Neural progenitor cell (in vitro differentiated cells): ENCODE results near the gene FRMPD4. TPM values are rescaled to one million over a fixed set of nuclear protein-coding genes. Genes with fewer than 3 reads are reported as not detected.

Source experiments
- DNase-seq: peaks from one replicate; pipeline ENCODE4 v3.0.0-alpha.2; 2016; ENCODE audit warnings: low spot score
- H2AFZ ChIP-seq: fragments of 200-600 bp; sonication (generic); replicated peaks from 2 replicates; pipeline ENCODE4 v1.6.1; 2016; ENCODE audit warnings: antibody characterized with exemption
- H3F3A ChIP-seq: fragments of 200-600 bp; sonication (generic); 2 replicates; pipeline ENCODE4 v1.6.1; 2016; ENCODE audit warnings: antibody characterized with exemption, low read depth
- H3K27ac ChIP-seq: fragments of 200-600 bp; sonication (generic); 2 replicates; pipeline ENCODE4 v1.5.1; 2016; ENCODE audit warnings: mild to moderate bottlenecking
- H3K27me3 ChIP-seq: fragments of 200-600 bp; sonication (generic); 2 replicates; pipeline ENCODE4 v1.6.1; 2016; ENCODE audit warnings: mild to moderate bottlenecking, moderate library complexity
- H3K36me3 ChIP-seq: fragments of 200-600 bp; sonication (generic); 2 replicates; pipeline ENCODE4 v1.5.1; 2016
- H3K4me1 ChIP-seq: fragments of 200-600 bp; sonication (generic); 2 replicates; pipeline ENCODE4 v1.6.1; 2016; ENCODE audit warnings: mixed run types
- H3K4me2 ChIP-seq: fragments of 200-600 bp; sonication (generic); 2 replicates; pipeline ENCODE4 v1.6.1; 2016
- H3K4me3 ChIP-seq: fragments of 200-600 bp; sonication (generic); 2 replicates; pipeline ENCODE4 v1.5.1; 2016
- H3K79me2 ChIP-seq: fragments of 200-600 bp; sonication (generic); 2 replicates; pipeline ENCODE4 v1.6.1; 2016; ENCODE audit warnings: low read depth
- H3K9ac ChIP-seq: fragments of 200-600 bp; sonication (generic); 2 replicates; pipeline ENCODE4 v1.6.1; 2016
- H3K9me3 ChIP-seq: fragments of 200-600 bp; sonication (generic); 2 replicates; pipeline ENCODE4 v1.5.1; 2016; ENCODE audit warnings: low read depth
- H4K20me1 ChIP-seq: fragments of 200-600 bp; sonication (generic); 2 replicates; pipeline ENCODE4 v1.6.1; 2016; ENCODE audit warnings: low read depth
- H3K27ac Mint-ChIP-seq: 3 replicates; pipeline ENCODE4 v1.8.0; 2021; ENCODE audit warnings: mixed read lengths
- H3K27me3 Mint-ChIP-seq: 2 replicates; pipeline ENCODE4 v1.8.0; 2022; ENCODE audit warnings: low read depth, mild to moderate bottlenecking, inconsistent platforms, moderate library complexity, mixed read lengths; ENCODE audit not compliant: insufficient read depth
- H3K36me3 Mint-ChIP-seq: 3 replicates; pipeline ENCODE4 v1.8.0; 2021; ENCODE audit warnings: mixed read lengths
- H3K4me1 Mint-ChIP-seq: 3 replicates; pipeline ENCODE4 v1.8.0; 2021; ENCODE audit warnings: mixed read lengths
- H3K4me3 Mint-ChIP-seq: 3 replicates; pipeline ENCODE4 v1.8.0; 2021; ENCODE audit warnings: mild to moderate bottlenecking, moderate library complexity, mixed read lengths
- H3K9me3 Mint-ChIP-seq: 3 replicates; pipeline ENCODE4 v1.8.0; 2020; ENCODE audit warnings: mixed read lengths
- EZH2 ChIP-seq: fragments of 200-600 bp; sonication (generic); IDR thresholded peaks from 2 replicates; pipeline ENCODE4 v1.6.1; 2017; ENCODE audit warnings: antibody characterized with exemption, mild to moderate bottlenecking, moderate library complexity
- EZH2phosphoT487 ChIP-seq: fragments of 200-600 bp; sonication (generic); IDR thresholded peaks from 2 replicates; pipeline ENCODE4 v1.6.1; 2017; ENCODE audit warnings: antibody characterized with exemption
- total RNA-seq: library from RNA; depleted of rRNA; stranded (reverse); fragments of >200 nt; gene quantifications from 2 replicates; pipeline ENCODE4 v1.2.3, GENCODE V29; 2015; ENCODE audit warnings: low replicate concordance
- TF ChIP-seq, protein P1 (sequence below): fragments of 200-600 bp; sonication (generic); IDR thresholded peaks from 2 replicates; pipeline ENCODE4 v1.5.1; 2017; ENCODE audit warnings: antibody characterized with exemption, mild to moderate bottlenecking

The FRMPD4 gene
- total RNA-seq, 1 donor from 2014 or later, result not detected

DNA sequence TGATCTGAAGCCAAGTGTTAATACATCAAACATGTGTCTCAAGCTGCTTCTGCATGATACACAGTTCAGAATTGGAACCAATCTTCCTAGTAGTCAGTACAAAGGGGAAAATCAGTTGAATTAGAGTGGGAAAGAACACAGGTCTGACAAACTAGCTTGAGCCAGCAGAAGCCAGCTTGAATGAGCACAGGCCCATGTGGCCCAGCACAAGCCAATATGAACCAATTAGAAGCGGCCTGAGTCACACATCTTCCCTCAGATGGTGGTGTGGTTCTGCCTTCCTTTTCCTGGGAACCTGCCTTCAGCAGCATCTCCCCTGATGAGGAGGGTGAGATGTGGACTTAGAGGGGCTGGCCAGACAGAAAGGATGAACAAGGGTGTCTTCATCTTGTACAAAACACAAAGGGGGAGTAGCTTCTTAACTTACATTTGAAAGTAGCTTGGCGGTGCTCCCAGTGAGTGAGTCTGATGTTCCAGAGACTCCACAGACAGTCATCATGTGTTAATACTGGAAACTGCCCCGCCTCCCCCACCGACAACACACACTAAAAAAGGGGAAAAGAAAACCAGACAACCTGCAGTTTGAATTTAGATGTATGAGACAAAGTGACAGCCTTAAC is 72.0 kb downstream of the FRMPD4 start:
- no peaks in the 10 kb centered on the region for H3K4me1 ChIP-seq
- Mint-ChIP-seq H3K27me3 (no peaks in the 10 kb centered on the region), H3K9me3 (no peaks in the 10 kb centered on the region), H3K27ac (no peak overlapping the region), H3K4me3 (no peak overlapping the region), H3K36me3 (no peaks in the 10 kb centered on the region), H3K4me1 (no peaks in the 10 kb centered on the region)
- H3K9ac ChIP-seq, result no peak overlapping the region
- H3K36me3 ChIP-seq, result no peaks in the 10 kb centered on the region
- no peaks in the 10 kb centered on the region for H3K27me3 ChIP-seq
- H3K4me2 ChIP-seq, result no peak overlapping the region
- DNase-seq, result no peak
- peaks cover 3% of the 10 kb centered on the region for H3K9me3 ChIP-seq
- H3K79me2 ChIP-seq, result no peaks in the 10 kb centered on the region
- no peak for TF ChIP-seq EZH2
- TF ChIP-seq, protein P1, sequence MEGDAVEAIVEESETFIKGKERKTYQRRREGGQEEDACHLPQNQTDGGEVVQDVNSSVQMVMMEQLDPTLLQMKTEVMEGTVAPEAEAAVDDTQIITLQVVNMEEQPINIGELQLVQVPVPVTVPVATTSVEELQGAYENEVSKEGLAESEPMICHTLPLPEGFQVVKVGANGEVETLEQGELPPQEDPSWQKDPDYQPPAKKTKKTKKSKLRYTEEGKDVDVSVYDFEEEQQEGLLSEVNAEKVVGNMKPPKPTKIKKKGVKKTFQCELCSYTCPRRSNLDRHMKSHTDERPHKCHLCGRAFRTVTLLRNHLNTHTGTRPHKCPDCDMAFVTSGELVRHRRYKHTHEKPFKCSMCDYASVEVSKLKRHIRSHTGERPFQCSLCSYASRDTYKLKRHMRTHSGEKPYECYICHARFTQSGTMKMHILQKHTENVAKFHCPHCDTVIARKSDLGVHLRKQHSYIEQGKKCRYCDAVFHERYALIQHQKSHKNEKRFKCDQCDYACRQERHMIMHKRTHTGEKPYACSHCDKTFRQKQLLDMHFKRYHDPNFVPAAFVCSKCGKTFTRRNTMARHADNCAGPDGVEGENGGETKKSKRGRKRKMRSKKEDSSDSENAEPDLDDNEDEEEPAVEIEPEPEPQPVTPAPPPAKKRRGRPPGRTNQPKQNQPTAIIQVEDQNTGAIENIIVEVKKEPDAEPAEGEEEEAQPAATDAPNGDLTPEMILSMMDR, result no peak
- TF ChIP-seq EZH2phosphoT487, result no peak
- no peak overlapping the region for H2AFZ ChIP-seq
- no peaks in the 10 kb centered on the region for H3F3A ChIP-seq
- H3K27ac ChIP-seq, result no peak overlapping the region
- no peaks in the 10 kb centered on the region for H4K20me1 ChIP-seq
- no peak overlapping the region for H3K4me3 ChIP-seq

DNA sequence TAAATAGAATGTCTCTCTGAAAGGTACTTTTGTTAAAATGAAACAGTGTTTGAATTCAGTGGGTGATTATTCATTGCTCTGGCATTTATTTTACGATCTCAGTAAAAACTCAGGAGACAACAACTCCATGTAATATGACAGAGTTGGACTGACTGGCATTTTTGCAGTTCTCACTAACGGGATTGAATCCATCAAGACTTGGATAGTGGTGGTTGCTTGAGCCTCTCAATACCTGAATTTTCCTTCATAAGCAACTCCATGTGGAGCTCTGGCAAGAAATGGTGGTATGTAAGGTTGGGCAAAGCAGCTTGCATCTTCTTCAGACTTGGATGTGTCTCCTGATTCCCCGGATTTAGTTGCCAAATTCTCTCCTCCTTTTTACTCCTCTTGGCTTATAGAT is 72.7 kb downstream of the FRMPD4 start:
- H3K36me3 Mint-ChIP-seq, result no peaks in the 10 kb centered on the region
- no peaks in the 10 kb centered on the region for H3K4me1 Mint-ChIP-seq
- no peak overlapping the region for H2AFZ ChIP-seq
- H3K9me3 Mint-ChIP-seq, result no peaks in the 10 kb centered on the region
- TF ChIP-seq EZH2phosphoT487, result no peak
- peaks cover 3% of the 10 kb centered on the region for H3K9me3 ChIP-seq
- H3K4me1 ChIP-seq, result no peaks in the 10 kb centered on the region
- H3K4me3 Mint-ChIP-seq, result no peak overlapping the region
- no peaks in the 10 kb centered on the region for H3K27me3 ChIP-seq
- no peaks in the 10 kb centered on the region for H3K36me3 ChIP-seq
- no peaks in the 10 kb centered on the region for H3K79me2 ChIP-seq
- H3F3A ChIP-seq, result no peaks in the 10 kb centered on the region
- DNase-seq, result no peak
- no peak overlapping the region for H3K9ac ChIP-seq
- H3K27me3 Mint-ChIP-seq, result no peaks in the 10 kb centered on the region
- no peak overlapping the region for H3K27ac ChIP-seq
- H3K4me2 ChIP-seq, result no peak overlapping the region
- no peak overlapping the region for H3K4me3 ChIP-seq
- no peak overlapping the region for H3K27ac Mint-ChIP-seq
- H4K20me1 ChIP-seq, result no peaks in the 10 kb centered on the region

DNA sequence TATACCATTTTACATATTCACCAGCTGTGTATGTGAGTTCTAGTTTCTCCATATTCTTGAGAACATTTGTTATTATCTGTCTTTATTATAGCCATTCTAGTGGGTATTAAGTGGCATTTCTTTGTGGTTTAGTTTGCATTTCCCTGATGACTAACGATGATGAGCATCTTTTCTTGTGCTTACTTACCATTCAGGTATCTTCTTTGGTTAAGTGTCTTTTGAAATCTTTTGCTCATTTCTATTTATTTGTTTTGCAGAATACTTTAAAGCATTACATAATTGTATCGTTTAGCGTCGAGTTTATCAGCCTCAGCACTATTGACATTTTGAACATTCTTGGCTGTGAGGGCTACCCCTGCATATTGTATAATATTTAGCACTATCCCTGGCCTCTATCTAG is 85.4 kb downstream of the FRMPD4 start:
- Mint-ChIP-seq H3K36me3 (no peaks in the 10 kb centered on the region), H3K4me1 (no peaks in the 10 kb centered on the region), H3K27ac (no peak overlapping the region), H3K27me3 (no peaks in the 10 kb centered on the region), H3K4me3 (no peak overlapping the region), H3K9me3 (no peaks in the 10 kb centered on the region)
- Histone ChIP-seq H3K4me2 (no peak overlapping the region), H3K27me3 (no peaks in the 10 kb centered on the region), H4K20me1 (no peaks in the 10 kb centered on the region), H3K27ac (no peak overlapping the region), H2AFZ (no peak overlapping the region), H3F3A (no peaks in the 10 kb centered on the region), H3K36me3 (no peaks in the 10 kb centered on the region), H3K4me3 (no peak overlapping the region), H3K4me1 (no peaks in the 10 kb centered on the region), H3K9me3 (no peaks in the 10 kb centered on the region), H3K79me2 (no peaks in the 10 kb centered on the region), H3K9ac (no peak overlapping the region)
- no peak for TF ChIP-seq EZH2phosphoT487
- TF ChIP-seq EZH2, result no peak
- TF ChIP-seq, protein P1, result no peak
- DNase-seq, result no peak

DNA sequence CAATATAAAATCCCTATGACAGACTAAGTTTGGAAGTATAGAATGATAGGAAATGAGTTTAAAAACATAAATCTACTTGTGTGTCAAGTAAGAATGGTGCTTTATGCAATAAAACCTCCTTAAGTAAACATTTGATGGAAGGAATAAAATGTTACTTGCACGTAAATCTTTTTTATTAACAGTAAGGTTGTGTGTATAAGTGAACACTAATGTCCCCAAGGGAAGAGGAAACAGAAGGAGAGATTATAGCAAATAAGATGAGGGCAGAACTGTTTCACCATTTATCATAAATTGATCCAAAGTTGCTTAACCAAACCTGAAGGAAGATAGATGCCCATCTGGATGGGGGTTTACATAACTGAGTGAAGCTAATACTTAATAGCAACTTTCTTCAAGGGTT is 86.8 kb downstream of the FRMPD4 start:
- Histone ChIP-seq H3K9ac (no peak overlapping the region), H3K4me3 (no peak overlapping the region), H4K20me1 (no peaks in the 10 kb centered on the region), H3K79me2 (no peaks in the 10 kb centered on the region), H3K36me3 (no peaks in the 10 kb centered on the region), H2AFZ (no peak overlapping the region), H3K4me1 (no peaks in the 10 kb centered on the region), H3K27ac (no peak overlapping the region), H3F3A (no peaks in the 10 kb centered on the region), H3K4me2 (no peak overlapping the region), H3K27me3 (no peaks in the 10 kb centered on the region), H3K9me3 (no peaks in the 10 kb centered on the region)
- no peak for DNase-seq
- Mint-ChIP-seq H3K36me3 (no peaks in the 10 kb centered on the region), H3K4me1 (no peaks in the 10 kb centered on the region), H3K27ac (no peak overlapping the region), H3K9me3 (no peaks in the 10 kb centered on the region), H3K27me3 (no peaks in the 10 kb centered on the region), H3K4me3 (no peak overlapping the region)
- TF ChIP-seq, protein P1, result no peak
- TF ChIP-seq EZH2 (no peak), EZH2phosphoT487 (no peak)
